Skin of body (tissue), 2 donors: ENCODE results near the gene FLNA. TPM values are rescaled to one million over a fixed set of nuclear protein-coding genes. Genes with fewer than 3 reads are reported as not detected.
"Not testable (repeated sequence)": the region's sequence is repeated elsewhere in the genome, so short reads cannot be mapped to it uniquely, and the experiment has no call there.

Source experiments
- DNase-seq: peaks from one replicate; lab custom pipeline; 2025; lab: John Stamatoyannopoulos, UW
- total RNA-seq: library from RNA; depleted of rRNA; stranded (reverse); fragments of >200 nt; gene quantifications from one replicate; pipeline ENCODE4 v1.2.3, GENCODE V29; 2014

The FLNA gene
- 397 TPM for total RNA-seq

- DNase-seq = no peak
These were observed at the start of gene FLNA for GRCh38 chrX:154374313-154375155. Gene FLNA (minus strand): TSS chrX:154374634. CDS start chrX:154371245, 3,389 bp downstream.

GRCh38 chrX:154420402-154420756 is 45.9 kb upstream of the FLNA start:
- DNase-seq = no peak

DNA sequence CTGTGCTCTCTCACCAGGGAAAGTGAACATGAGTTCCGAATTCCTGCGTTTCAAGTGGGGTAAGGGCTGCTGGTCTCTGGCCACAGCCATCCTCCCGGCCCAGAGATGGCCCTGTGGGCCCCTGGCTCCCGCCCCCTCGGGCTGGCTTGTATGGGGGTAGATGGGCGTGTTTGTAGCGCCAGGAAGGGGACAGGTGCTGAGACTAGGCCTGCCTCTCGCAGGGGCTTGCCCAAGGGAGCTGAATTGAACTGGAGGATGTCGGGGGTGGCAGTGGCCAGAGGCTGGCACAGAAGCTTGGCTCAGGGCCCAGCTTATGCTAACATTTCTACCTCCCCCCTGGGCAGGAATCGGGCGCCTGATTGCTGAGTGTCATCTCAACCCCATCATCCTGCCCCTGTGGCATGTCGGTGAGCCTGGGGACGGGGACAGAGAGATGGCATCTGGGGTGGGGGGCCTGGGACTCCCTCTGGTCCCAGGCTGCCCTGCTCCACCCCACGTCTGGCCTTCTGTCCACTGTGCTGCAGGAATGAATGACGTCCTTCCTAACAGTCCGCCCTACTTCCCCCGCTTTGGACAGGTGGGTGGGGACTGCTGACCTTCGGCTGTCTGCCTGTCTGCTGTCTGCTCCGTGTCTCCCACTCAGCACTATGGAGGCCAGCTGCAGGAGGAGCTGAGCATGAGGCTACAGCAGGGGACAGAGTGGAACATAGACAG is 45.4 kb upstream of the FLNA start:
- no peak for DNase-seq

DNA sequence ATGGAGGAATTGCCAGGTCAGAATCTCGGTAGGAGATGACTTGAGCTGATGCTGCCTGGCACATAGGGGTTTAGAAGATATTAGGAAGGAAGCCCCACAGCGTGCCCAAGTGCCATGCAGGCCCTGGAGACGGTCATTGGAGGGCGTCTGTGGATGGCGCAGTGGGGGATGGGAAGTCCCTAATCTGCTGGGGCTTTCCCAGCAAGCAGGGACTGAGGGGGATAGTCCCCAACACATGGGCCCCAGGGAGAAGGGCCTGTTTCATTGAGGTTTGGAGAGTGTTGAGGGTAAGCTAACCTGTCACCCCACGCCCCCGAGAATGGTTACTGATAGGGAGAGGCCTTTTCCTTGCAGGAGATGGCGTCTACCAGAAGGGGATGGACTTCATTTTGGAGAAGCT is 44.8 kb upstream of the FLNA start:
- no peak for DNase-seq

DNA sequence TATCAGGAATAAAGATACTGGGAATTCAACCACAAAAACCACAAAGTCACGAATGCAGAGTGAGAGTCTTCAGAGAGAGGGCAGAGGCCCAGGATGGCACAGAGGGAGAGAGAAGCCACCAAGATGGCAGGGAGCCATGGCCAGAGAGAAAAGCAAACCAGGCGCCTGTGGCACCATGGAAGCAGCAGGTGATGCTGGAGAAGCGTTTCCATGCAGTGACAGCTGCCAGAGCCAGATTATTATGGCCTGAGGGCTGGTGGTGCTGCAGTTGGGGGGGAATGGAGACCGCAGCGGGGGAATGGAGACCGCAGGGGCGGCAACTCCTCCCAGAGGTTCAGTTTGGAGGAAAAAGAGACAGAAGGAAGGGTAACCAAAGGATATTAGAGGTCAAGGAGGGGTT is 42.7 kb upstream of the FLNA start:
- no peak for DNase-seq

DNA sequence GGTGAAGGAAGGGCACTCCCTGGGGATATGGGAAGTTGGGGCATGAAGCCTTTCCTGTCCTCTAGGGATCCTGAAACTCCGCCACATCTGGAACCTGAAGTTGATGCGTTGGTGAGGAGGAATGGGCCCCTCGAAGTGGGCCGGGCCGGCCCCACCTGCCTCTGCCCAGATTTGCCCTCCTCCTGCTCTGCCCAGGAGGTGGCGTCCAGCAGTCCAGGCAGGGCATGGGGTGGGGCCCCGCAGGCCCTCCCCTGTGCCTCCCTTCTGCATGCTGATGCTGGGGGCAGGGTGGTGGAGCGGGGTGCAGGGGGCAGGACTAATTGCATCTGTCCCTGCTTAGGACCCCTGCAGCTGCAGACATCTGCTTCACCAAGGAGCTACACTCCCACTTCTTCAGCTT is 38.7 kb upstream of the FLNA start:
- no peak for DNase-seq

DNA sequence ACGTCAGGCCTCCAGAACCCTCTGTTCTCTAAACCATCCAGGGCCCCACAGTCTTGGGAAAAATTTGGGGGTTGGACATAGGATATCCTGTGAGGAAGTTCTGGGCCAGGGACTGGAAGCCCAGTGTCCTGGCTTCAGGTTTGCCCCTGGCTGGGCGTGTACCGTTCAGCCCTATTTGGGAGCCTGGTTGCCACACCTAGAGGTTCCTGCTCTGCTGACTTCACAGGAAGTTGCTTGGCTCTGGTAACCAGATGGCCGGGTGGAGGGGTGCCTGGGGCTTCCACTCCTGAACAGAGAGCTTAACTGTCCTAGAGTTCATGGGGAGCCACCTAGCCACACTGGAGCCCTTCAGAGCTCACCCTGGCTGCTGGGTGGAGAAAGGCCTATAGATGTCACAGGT is 38.0 kb upstream of the FLNA start:
- DNase-seq = no peak

GRCh38 chrX:154411981-154412340 is 37.5 kb upstream of the FLNA start:
- DNase-seq = no peak

DNA sequence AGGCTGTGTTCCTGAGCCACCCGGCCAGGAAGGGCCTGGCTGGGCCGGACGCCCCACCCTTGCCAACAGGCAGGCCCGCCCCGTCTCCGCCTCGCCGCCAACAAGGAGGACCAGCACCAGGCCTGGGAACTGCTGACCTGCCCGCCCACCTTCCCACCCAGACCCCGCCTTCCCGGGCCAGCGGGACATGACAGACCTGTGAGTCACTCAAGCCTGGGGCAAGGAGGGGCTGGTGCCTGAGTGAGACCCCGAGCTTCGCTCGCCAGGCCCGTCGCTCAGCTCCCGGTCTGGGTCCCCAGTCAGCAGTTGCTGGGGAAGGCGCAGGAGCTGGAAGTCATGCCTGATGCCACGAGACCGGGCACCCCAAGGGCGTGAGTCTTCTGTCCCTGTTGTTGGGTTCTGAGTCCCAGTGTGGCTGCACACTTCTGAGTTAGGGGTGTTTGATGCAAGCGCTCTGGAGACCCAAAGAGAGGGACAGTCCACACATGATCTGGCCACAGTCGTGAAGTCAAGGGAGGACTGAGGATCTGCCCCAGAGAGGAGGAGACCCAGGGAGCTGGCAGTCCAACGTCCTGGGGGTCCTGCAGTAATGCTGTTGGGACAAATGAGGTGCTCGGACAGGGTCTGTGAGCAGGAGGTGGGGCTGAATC is 34.9 kb upstream of the FLNA start, which contains the start of gene DNASE1L1:
Gene DNASE1L1 (minus strand): TSS at position 33 of the 650 bp plus-strand sequence. CDS start 3,686 bp downstream, outside the sequence.
- no peak for DNase-seq

- DNase-seq = no peak
These were observed 34.3 kb upstream of the FLNA start for GRCh38 chrX:154408659-154409221.

- no peak for DNase-seq
These were observed 30.3 kb upstream of the FLNA start for GRCh38 chrX:154404625-154405192.

GRCh38 chrX:154403858-154404257 is 29.4 kb upstream of the FLNA start:
- no peak for DNase-seq

DNA sequence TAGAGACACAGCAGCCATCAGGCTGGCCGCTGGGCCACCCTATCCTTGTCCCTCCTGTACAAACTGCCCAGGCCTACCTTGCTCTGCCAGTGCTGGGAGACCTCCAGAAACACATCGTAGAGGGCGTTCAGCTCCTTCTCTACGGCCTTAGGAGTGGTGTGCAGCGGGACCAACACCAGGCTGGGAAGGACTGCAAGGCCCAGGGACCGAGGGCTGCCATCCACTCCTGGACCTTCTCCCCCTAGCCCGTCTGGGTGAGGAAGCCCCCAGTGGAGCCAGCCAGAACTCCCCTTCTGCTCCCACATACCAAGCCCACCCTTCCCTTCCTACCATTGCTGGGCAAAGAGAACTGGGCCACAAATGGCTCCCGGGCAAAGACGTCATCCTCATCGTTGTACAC is 28.8 kb upstream of the FLNA start:
- DNase-seq = no peak

DNA sequence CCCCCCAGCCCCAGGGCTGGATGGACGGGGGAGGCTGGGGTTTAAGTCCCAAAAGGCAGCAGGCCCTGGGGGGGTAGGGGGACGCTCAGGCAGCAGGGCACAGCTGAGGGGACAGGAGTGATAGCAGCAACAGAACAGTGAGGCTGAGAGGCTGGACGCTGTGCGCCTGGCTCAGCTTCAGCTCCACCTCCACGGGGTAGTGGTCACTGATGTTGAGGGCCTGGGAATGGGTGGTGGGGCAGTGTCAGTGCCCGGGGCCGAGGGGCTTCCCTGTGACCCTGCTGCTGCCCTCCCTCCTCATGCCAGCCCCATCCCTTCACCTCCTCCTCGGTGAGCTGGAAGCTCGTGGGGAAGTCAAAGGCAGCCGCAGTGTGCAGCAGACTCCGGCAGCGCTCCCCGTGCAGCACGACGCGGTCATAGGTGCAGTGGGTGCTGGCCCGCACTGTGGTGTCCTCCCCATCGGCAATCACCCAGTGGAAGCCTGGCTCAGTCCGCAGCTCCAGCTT is 28.2 kb upstream of the FLNA start:
- DNase-seq = no peak

DNA sequence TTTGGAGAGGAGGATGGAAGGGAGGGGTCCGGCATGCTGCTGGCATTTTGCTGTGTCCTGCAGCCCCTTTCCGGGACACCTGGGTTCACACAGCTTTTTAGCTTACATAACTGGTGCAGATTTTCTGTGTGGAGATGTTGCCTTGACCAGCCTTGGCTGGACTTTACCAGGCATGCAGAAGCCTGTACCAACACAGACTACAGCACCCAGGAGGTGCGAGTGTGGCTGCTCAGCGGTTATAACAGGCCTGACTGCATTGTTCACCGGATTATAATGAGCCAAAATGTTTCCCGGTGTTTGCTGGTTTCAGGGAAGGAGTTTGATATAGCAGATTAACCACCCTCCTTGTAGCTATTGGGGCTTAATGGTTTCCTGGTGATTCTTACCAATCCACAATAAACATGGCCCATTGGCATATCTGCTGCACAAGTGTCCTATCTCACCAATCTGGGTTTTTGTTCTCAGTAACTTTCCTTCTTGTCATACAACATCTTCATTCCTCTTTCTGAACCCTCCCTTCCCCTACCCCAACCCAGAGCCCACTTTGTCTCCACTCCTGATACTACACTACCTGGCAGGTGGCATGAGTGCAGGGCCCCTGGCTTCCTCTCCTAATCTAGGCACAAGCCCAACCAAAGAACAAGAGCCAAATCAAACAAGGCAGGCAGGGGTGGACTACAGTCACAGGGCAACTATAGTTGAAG is 27.6 kb upstream of the FLNA start:
- DNase-seq = no peak

- DNase-seq = no peak
These were observed 26.8 kb upstream of the FLNA start for GRCh38 chrX:154401045-154401799.

- DNase-seq = not testable (repeated sequence)
These were observed 26.0 kb upstream of the FLNA start for GRCh38 chrX:154400369-154400817.

DNA sequence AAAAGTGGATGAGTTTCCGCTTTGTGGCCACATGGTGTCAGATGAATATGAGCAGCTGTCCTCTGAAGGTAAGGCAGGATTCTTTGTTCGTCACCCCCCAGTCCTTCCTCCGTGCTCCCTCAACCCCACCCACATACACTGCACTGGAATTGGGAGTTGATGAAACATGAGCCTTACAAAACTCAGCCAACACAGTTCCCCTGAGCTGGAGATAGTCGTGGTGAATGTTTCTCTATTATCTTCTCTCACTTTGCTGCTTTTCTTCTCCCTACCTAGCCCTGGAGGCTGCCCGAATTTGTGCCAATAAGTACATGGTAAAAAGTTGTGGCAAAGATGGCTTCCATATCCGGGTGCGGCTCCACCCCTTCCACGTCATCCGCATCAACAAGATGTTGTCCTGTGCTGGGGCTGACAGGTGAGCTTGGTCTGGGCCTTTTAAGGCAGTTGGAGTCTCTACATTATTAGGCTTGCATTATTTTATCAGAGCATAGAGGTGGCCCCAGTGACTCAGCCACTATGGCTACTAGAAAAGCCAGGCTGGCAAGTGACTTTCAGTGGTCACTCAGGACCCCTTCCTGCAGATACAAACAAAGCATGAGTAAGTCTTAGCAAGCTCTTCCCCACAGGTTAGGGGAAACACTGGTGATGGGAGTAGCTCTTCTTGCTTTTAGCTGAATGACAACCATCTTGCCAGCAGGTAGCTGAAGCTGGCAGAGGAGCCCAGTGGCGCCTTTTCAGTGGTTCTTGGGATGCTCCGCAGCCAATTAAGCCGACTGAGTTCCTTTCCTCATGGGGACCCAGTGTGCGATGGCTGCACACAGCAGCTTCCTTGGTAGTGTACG is 25.3 kb upstream of the FLNA start:
- DNase-seq = no peak
